GM12878 (cell line): Measurements from ENCODE around the gene AEBP2. TPM values are rescaled to one million over a fixed set of nuclear protein-coding genes. Genes with fewer than 3 reads are reported as not detected.

ENCODE experiments used
- ATAC-seq: fragments of 200-7000 bp; cut with Tn5 transposase; 3 replicates; pipeline ENCODE4 v1.9.1; 2020; ENCODE audit warnings: mild to moderate bottlenecking, moderate library complexity
- BruUV-seq: library from RNA; stranded (reverse); fragments of 400-500 nt; replicated peaks from 2 replicates; lab custom pipeline; 2021; lab: Mats Ljungman, UMichigan
- CTCF ChIA-PET: fragments of 300-600 bp; sonication (Branson Sonifier 250); formaldehyde crosslinking; extraction: SDS; loops from one replicate; lab custom pipeline; 2021; ENCODE audit warnings: inconsistent platforms; lab: Yijun Ruan, JAX
- POLR2A ChIA-PET: fragments of 350-600 bp; formaldehyde crosslinking; extraction: SDS; loops from one replicate; lab custom pipeline; 2021; ENCODE audit warnings: inconsistent platforms; lab: Charles Lee
- RAD21 ChIA-PET: fragments of 300-600 bp; sonication (Branson Sonifier 250); formaldehyde crosslinking; loops from one replicate; lab custom pipeline; 2023; ENCODE audit warnings: antibody characterized with exemption; ENCODE audit not compliant: unreplicated experiment; lab: Charles Lee
- SMC1A ChIA-PET: fragments of 300-600 bp; sonication (Branson Sonifier 250); formaldehyde crosslinking; loops from one replicate; lab custom pipeline; 2023; ENCODE audit not compliant: unreplicated experiment, uncharacterized antibody; lab: Charles Lee
- DNase-seq: peaks from one replicate; pipeline ENCODE4 v3.0.0-alpha.2; 2011; ENCODE audit warnings: low read depth, low spot score
- FAIRE-seq: peaks from 3 replicates; lab custom pipeline; 2011; peaks lifted over from hg19 to GRCh38; lab: Jason Lieb, UNC
- H2AFZ ChIP-seq: 2 replicates; pipeline ENCODE4 v1.6.0; 2011; ENCODE audit warnings: low read depth, low read length, control low read depth; ENCODE audit not compliant: control insufficient read depth
- H3K27ac ChIP-seq: 2 replicates; pipeline ENCODE4 v1.5.1; 2011; ENCODE audit warnings: control low read depth; ENCODE audit not compliant: control insufficient read depth, insufficient read depth
- H3K27me3 ChIP-seq, 2 experiments: replicated peaks in 1 of 2; 2 replicates each; pipeline versions ENCODE4 v1.6.0 to v1.6.1; 2011; ENCODE audit warnings: low read length in 1 of 2; ENCODE audit not compliant: control insufficient read depth in 2 of 2, insufficient read depth in 2 of 2
- H3K36me3 ChIP-seq, 2 experiments: 2 replicates each; pipeline ENCODE4 v1.5.1; 2011; ENCODE audit warnings: low read length in 1 of 2; ENCODE audit not compliant: control insufficient read depth in 2 of 2, insufficient read depth in 2 of 2
- H3K4me1 ChIP-seq: 2 replicates; pipeline ENCODE4 v1.6.1; 2011; ENCODE audit warnings: mild to moderate bottlenecking, low read length, moderate library complexity, mixed read lengths; ENCODE audit not compliant: control insufficient read depth, insufficient read depth
- H3K4me2 ChIP-seq: 2 replicates; pipeline ENCODE4 v1.6.0; 2011; ENCODE audit warnings: control low read depth; ENCODE audit not compliant: control insufficient read depth, insufficient read depth
- H3K4me3 ChIP-seq: fragments of 200-600 bp; sonication (generic); 2 replicates; pipeline ENCODE4 v1.5.1; 2016
- H3K79me2 ChIP-seq: 2 replicates; pipeline ENCODE4 v1.6.0; 2011; ENCODE audit warnings: low read length; ENCODE audit not compliant: control insufficient read depth, insufficient read depth
- H3K9ac ChIP-seq: 2 replicates; pipeline ENCODE4 v1.8.0; 2011; ENCODE audit warnings: low read length, control low read depth, mixed read lengths; ENCODE audit not compliant: control insufficient read depth, insufficient read depth
- H3K9me3 ChIP-seq: replicated peaks from 3 replicates; pipeline ENCODE4 v1.5.1; 2011; ENCODE audit warnings: mild to moderate bottlenecking, low read length; ENCODE audit not compliant: control insufficient read depth, insufficient read depth
- H4K20me1 ChIP-seq: 2 replicates; pipeline ENCODE4 v1.6.0; 2011; ENCODE audit not compliant: control insufficient read depth, insufficient read depth
- EZH2 ChIP-seq: IDR thresholded peaks from 2 replicates; pipeline ENCODE4 v1.6.1; 2012; ENCODE audit warnings: low read depth, mild to moderate bottlenecking, control low read depth, inconsistent platforms, low read length, borderline replicate concordance; ENCODE audit not compliant: control insufficient read depth
- MXI1 ChIP-seq: fragments of 150-350 bp; IDR thresholded peaks from 2 replicates; pipeline ENCODE4 v1.6.1; 2011; ENCODE audit warnings: low read depth, mild to moderate bottlenecking, inconsistent platforms, low read length, improper control_type of control experiment
- NFIC ChIP-seq: IDR thresholded peaks from 2 replicates; pipeline ENCODE4 v1.6.1; 2012; ENCODE audit warnings: low read depth, mild to moderate bottlenecking, inconsistent platforms, low read length, moderate library complexity
- NRF1 ChIP-seq: conservative IDR thresholded peaks from 2 replicates; pipeline ENCODE4 v1.6.1; 2011; ENCODE audit warnings: mild to moderate bottlenecking, low read depth, low read length, improper control_type of control experiment
- SUPT20H ChIP-seq: IDR thresholded peaks from 2 replicates; pipeline ENCODE4 v1.6.1; 2011; ENCODE audit warnings: low read depth, mild to moderate bottlenecking, low read length, moderate library complexity, borderline replicate concordance; ENCODE audit not compliant: control insufficient read depth
- YY1 ChIP-seq: IDR thresholded peaks from 2 replicates; pipeline ENCODE4 v1.6.1; 2011; ENCODE audit warnings: low read depth, mild to moderate bottlenecking, low read length
- ZSCAN29 ChIP-seq: fragments of 450-650 bp; IDR thresholded peaks from 2 replicates; pipeline ENCODE4 v1.6.1; 2017; ENCODE audit warnings: mild to moderate bottlenecking, moderate library complexity
- WGBS: methylation state at CpG from one replicate; pipeline ENCODE4 v1.1.6; 2016; ENCODE audit warnings: low lambda C conversion rate; ENCODE audit not compliant: insufficient replicate concordance, insufficient coverage; ENCODE audit errors: missing lambda C conversion rate; 5-methylcytosine and 5-hydroxymethylcytosine counted together
- in situ Hi-C: fragments of 300-500 bp; cut with MboI; formaldehyde crosslinking; loops from 9 replicates; pipeline ENCODE4 v1.14.3; 2018; ENCODE audit warnings: mixed read lengths
- intact Hi-C: fragments of 100-400 bp; cut with micrococcal nuclease; formaldehyde crosslinking; loops from one replicate; pipeline ENCODE4 v1.14.2; 2022; ENCODE audit not compliant: unreplicated experiment
- polyA plus RNA-seq, 11 experiments: library from polyadenylated mRNA; depleted of rRNA in 4 of 11; unstranded in 6 of 11; stranded (reverse) in 5 of 11; fragments of >200 nt; fragmentation: Nextera tagmentation in 4 of 11; fragmentation: Illumina TruSeq in 1 of 11; extraction: Ambion mirVana in 4 of 11; extraction: Trizol in 1 of 11; gene quantifications; 1 replicate in 1 of 11; 2 replicates in 10 of 11; pipeline versions ENCODE4 v1.2.1 to v1.2.3, GENCODE V29; 2011 to 2016; ENCODE audit warnings: inconsistent platforms in 2 of 11, missing spikeins in 2 of 11, low read depth in 1 of 11
- total RNA-seq, 4 experiments: library from RNA; depleted of rRNA in 3 of 4; stranded (reverse); fragments of >200 nt in 3 of 4; fragmentation: Illumina TruSeq in 1 of 4; extraction: Trizol in 1 of 4; gene quantifications; 2 replicates each; pipeline versions ENCODE4 v1.2.1 to v1.2.3, GENCODE V29; 2013 to 2021
- TF ChIP-seq, protein P1 (sequence below): fragments of 450-650 bp; IDR thresholded peaks from 2 replicates; pipeline ENCODE4 v1.6.1; 2017; ENCODE audit warnings: mild to moderate bottlenecking, low read depth, inconsistent platforms; ENCODE audit not compliant: poor library complexity, severe bottlenecking

AEBP2 gene
- total and polyA plus RNA-seq, 10 of the 15 experiments (the other 5 are each of a cell fraction or from before 2014, with no cell fraction given): 17.6 to 126 (median 44.8) TPM

DNA sequence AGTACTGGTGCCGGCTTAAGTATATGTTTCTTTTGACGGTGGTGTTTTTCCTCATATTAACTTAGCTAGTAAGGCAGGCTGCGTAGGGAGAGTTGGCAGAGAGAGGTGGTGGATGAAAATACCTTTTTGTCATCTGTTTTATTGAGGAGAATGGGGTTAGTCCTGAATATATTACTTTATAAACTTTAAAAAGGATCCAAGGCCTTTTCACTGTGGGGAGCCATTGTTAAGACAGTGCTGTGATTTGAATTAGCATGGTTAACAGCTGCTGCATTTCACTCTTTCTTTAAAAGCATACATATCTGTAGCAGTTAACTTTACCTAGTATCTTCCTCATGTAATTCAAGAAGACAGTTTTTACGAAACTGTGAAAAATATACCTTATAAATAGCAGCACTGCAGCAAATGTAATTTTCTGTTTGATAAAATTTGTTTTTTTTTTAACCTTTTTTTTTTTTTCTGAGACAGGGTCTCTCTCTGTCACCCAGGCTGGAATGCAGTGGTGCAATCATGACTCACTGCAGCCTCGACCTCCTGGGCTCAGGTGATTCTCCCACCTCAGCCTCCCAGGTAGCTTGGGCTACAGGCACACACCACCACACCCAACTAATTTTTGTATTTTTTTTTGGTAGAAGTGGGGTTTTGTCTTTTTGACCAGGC lies 57.1 kb downstream of the AEBP2 start:
- intact Hi-C loops (no loop called here), in situ Hi-C loops (no loop called here)
- Histone ChIP-seq H4K20me1 (no peaks in the 10 kb centered on the region), H2AFZ (no peak overlapping the region), H3K4me1 (no peaks in the 10 kb centered on the region), H3K9ac (no peak overlapping the region), H3K4me3 (no peak overlapping the region), H3K79me2 (peaks cover 14% of the 10 kb centered on the region), H3K4me2 (no peak overlapping the region), H3K9me3 (no peaks in the 10 kb centered on the region), H3K27me3 (no peaks in the 10 kb centered on the region), H3K36me3 (peaks cover 0 to 22% of the 10 kb centered on the region in 2 experiments; a peak in 3 of 4 replicates), H3K27ac (no peak overlapping the region)
- ChIA-PET CTCF (interaction anchor here (0.7 kb wide), 1 partner anchor 119 kb away, joined by 3 read pairs; no protein-coding TSS in a partner anchor), POLR2A (no interaction called here), SMC1A (no interaction called here), RAD21 (no interaction called here)
- ATAC-seq (no peak), DNase-seq (no peak), FAIRE-seq (no peak)
- over 99% methylated on average over 5 of the region's 5 CpGs for WGBS
- BruUV-seq: no TSS peak
- TF ChIP-seq YY1: no peak
- no peak for TF ChIP-seq NFIC
- no peak for TF ChIP-seq SUPT20H
- TF ChIP-seq, protein P1, sequence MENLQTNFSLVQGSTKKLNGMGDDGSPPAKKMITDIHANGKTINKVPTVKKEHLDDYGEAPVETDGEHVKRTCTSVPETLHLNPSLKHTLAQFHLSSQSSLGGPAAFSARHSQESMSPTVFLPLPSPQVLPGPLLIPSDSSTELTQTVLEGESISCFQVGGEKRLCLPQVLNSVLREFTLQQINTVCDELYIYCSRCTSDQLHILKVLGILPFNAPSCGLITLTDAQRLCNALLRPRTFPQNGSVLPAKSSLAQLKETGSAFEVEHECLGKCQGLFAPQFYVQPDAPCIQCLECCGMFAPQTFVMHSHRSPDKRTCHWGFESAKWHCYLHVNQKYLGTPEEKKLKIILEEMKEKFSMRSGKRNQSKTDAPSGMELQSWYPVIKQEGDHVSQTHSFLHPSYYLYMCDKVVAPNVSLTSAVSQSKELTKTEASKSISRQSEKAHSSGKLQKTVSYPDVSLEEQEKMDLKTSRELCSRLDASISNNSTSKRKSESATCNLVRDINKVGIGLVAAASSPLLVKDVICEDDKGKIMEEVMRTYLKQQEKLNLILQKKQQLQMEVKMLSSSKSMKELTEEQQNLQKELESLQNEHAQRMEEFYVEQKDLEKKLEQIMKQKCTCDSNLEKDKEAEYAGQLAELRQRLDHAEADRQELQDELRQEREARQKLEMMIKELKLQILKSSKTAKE: no peak
- no peak for TF ChIP-seq MXI1
- no peak for TF ChIP-seq ZSCAN29
- no peak for TF ChIP-seq EZH2
- no peak for TF ChIP-seq NRF1
